K562 (cell line): ENCODE data around the gene ZCCHC3. TPM values are rescaled to one million over a fixed set of nuclear protein-coding genes. Genes with fewer than 3 reads are reported as not detected.
A peak's percentile ranks its signal among the peaks of the same experiment; 100 is the strongest.

Experiments
- CBX3 ChIP-seq, 2 experiments: IDR thresholded peaks; 1 replicate in 1 of 2; 2 replicates in 1 of 2; pipeline ENCODE4 v1.6.1; 2012; ENCODE audit warnings: inconsistent platforms in 2 of 2, low read length in 2 of 2, borderline replicate concordance in 1 of 2, control low read depth in 1 of 2
- CEBPG ChIP-seq, 3 experiments: fragments of 200-800 bp in 1 of 3; sonication (Bioruptor generic) in 1 of 3; sonication (generic) in 1 of 3; formaldehyde crosslinking in 1 of 3; IDR thresholded peaks in 2 of 3; conservative IDR thresholded peaks in 1 of 3; 2 replicates each; pipeline versions ENCODE4 v1.6.1 to v1.8.0; 2016 to 2022; ENCODE audit warnings: missing compliant biosample characterization in 2 of 3, missing genetic modification characterization in 2 of 3, mild to moderate bottlenecking in 1 of 3, missing genetic modification reagents in 1 of 3
- CREM ChIP-seq: IDR thresholded peaks from 2 replicates; pipeline ENCODE4 v1.6.1; 2014; ENCODE audit warnings: antibody characterized with exemption, low read depth
- MGA ChIP-seq: fragments of 450-650 bp; IDR thresholded peaks from 2 replicates; pipeline ENCODE4 v1.6.1; 2016; ENCODE audit warnings: mild to moderate bottlenecking, moderate library complexity
- NFE2 ChIP-seq: IDR thresholded peaks from 2 replicates; pipeline ENCODE4 v1.6.1; 2014; ENCODE audit warnings: antibody characterized with exemption, low read depth
- RAD21 ChIP-seq, 2 experiments: fragments of 250-450 bp in 1 of 2; fragments of 450-650 bp in 1 of 2; sonication (Bioruptor Pico) in 1 of 2; formaldehyde crosslinking in 1 of 2; IDR thresholded peaks in 1 of 2; conservative IDR thresholded peaks in 1 of 2; 2 replicates each; pipeline versions ENCODE4 v1.4.0 to v1.8.0; 2020 to 2022; ENCODE audit warnings: mild to moderate bottlenecking in 2 of 2, moderate library complexity in 1 of 2
- SMAD3 ChIP-seq: fragments of 450-650 bp; formaldehyde crosslinking; conservative IDR thresholded peaks from 2 replicates; pipeline ENCODE4 v1.4.0; 2020; ENCODE audit warnings: mild to moderate bottlenecking
- YY1 ChIP-seq, 3 experiments: IDR thresholded peaks; 2 replicates each; pipeline ENCODE4 v1.6.1; 2011; ENCODE audit warnings: low read length in 2 of 3, mild to moderate bottlenecking in 2 of 3, moderate library complexity in 2 of 3, borderline replicate concordance in 1 of 3, control low read depth in 1 of 3, low read depth in 1 of 3; ENCODE audit not compliant: insufficient read depth in 3 of 3, insufficient replicate concordance in 2 of 3, control insufficient read depth in 1 of 3, insufficient read length in 1 of 3; ENCODE audit errors: extremely low read depth in 1 of 3
- polyA plus RNA-seq, 8 experiments: library from polyadenylated mRNA; depleted of rRNA in 4 of 8; stranded (reverse) in 5 of 8; unstranded in 3 of 8; fragments of >200 nt; fragmentation: Nextera tagmentation in 2 of 8; fragmentation: Illumina TruSeq in 1 of 8; extraction: Ambion mirVana in 2 of 8; extraction: Trizol in 1 of 8; gene quantifications; 2 replicates each; pipeline versions ENCODE4 v1.2.1 to v1.2.3, GENCODE V29; 2011 to 2014; ENCODE audit warnings: inconsistent platforms in 1 of 8, missing spikeins in 1 of 8
- total RNA-seq, 7 experiments: library from RNA; depleted of rRNA in 6 of 7; stranded (reverse); fragments of >200 nt in 6 of 7; fragmentation: Illumina TruSeq in 2 of 7; extraction: Trizol in 2 of 7; gene quantifications; 2 replicates each; pipeline versions ENCODE4 v1.2.1 to v1.2.3, GENCODE V29; 2011 to 2021; ENCODE audit warnings: low replicate concordance in 1 of 7

ZCCHC3 gene
- total and polyA plus RNA-seq, 9 of the 15 experiments (the other 6 are each of a cell fraction or from before 2014, with no cell fraction given): 2.8 to 23.3 (median 16.5) TPM

- TF ChIP-seq MGA (peak; percentile 93), YY1 (IDR thresholded peaks at IDR 0.05; ENCODE audit: borderline replicate concordance in 1 of 3, control insufficient read depth in 1 of 3, extremely low read depth in 1 of 3, insufficient read depth in 3 of 3, insufficient read length in 1 of 3, insufficient replicate concordance in 2 of 3, low read depth in 1 of 3, low read length in 2 of 3) (peak; percentile 65 to 95 (median 77)), CEBPG (CRISPR knock-in tag; IDR thresholded peaks at IDR 0.05) (peak; percentile 44; the same call in 1 of the 2 replicates), CEBPG (tag; conservative IDR thresholded peaks at IDR 0.05 in 1 of 2, IDR thresholded peaks at IDR 0.05 in 1 of 2) (no peak), CREM (peak; percentile 56), CBX3 (IDR thresholded peaks at IDR 0.05; ENCODE audit: borderline replicate concordance in 1 of 2, low read length in 2 of 2) (peak; percentile 78 to 96), RAD21 (CRISPR knock-in tag; conservative IDR thresholded peaks at IDR 0.05 in 1 of 2, IDR thresholded peaks at IDR 0.05 in 1 of 2) (no peak), SMAD3 (CRISPR knock-in tag) (no peak), NFE2 (peak; percentile 72)
Measured at GRCh38 chr20:341682-342081, 44.3 kb downstream of the ZCCHC3 start (continued).
